ENCODE data around the gene PBX3.
"Not testable (repeated sequence)": the region's sequence is repeated elsewhere in the genome, so short reads cannot be mapped to it uniquely, and the experiment has no call there.

The PBX3 gene

DNA sequence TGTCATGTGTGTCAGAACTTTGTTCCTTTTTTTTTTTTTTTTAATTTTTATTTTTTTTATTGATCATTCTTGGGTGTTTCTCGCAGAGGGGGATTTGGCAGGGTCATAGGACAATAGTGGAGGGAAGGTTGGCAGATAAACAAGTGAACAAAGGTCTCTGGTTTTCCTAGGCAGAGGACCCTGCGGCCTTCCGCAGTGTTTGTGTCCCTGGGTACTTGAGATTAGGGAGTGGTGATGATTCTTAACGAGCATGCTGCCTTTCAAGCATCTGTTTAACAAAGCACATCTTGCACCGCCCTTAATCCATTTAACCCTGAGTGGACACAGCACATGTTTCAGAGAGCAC, 32.0 kb downstream of the PBX3 start:
- not testable (repeated sequence) for DNase-seq

DNA sequence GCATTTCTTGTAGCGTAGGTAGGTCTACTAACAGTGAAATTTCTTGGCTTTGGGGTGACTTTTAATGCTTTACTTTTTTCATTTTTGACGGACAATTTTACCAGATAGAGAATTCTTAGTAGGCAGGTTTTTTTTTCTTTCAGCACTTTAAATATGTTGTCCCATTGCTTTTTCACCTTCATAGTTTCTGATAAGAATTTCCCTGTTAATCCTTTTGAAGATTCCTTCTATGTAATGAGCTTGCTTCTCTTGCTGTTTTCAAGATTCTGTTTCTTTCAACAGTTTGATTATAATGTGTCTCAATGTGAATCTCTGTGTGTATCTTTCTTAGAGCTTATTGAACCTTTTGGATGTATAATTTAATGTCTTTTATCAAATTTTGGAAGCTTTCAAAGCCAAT, 35.5 kb downstream of the PBX3 start:
- no peak for DNase-seq

DNA sequence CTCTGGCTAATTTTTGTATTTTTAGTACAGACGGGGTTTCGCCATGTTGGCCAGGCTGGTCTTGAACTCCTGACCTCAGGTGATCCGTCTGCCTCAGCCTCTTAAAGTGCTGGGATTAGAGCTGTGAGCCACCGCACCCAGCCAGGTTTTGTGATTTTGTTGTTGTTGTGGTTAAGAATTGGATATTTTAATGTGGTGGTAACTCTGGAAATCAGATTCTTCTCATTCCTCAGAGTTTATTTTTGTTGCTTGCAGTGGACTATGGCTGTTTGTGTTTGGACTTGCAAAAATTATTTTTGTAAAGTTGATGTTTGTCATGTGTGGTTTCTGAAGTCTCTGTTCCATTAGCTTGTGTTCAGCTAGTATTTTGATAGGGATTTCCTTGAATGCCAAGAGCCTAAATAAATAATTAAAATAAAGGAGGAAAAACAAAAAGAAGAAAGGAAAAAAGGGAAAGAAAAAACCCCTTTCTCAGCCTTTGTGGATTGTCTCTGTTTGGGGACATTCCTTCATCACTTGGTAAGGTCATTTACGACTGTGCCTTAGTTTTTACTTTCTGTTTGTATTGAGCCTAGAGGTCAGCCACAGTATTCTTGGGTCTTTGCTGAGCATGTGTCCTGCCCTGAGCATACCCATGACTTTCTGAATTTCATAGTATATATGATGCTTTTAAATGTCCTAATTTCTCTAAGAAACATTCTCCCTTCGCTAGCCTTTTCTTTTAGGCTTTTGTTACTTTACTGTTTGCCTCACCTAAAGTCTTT, 37.3 kb downstream of the PBX3 start:
- DNase-seq, result no peak

DNA sequence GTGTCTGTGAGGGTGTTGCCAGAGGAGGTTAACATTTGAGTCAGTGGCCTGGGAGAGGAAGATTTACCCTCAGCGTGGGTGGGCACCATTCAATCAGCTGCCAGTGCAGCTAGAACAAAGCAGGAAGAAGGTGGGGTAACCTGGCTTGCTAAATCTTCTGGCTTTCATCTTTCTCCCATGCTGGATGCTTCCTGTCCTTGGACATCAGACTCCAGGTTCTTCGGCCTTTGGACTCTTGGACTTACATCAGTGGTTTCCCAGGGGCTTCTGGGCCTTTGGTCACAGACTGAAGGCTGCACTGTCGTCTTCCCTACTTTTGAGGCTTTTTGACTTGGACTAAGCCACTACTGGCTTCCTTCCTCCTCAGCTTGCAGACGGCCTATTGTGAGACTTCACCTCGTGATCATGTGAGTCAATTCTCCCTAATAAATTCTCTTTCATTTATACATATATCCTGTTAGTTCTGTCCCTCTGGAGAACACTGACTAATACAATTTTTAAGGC, 38.1 kb downstream of the PBX3 start:
- DNase-seq, result no peak

DNA sequence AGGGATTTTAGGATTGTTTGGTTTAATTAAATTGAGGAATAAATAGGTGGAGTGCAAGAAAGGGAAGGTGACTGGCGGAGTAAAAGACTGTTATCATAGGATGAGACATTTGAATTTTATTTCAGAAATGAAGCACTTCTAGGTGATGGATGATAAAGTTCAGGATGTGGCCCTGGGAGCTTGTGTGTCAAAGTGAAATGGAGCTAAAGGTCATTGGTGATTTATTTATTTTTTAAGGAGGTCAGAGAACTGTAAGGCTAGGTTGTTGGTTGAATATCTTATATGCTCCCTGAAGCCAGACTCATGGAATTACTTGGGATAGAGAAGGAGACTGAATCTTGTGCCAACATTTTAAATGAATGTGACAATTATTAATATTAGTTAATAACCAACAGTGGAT, 40.5 kb downstream of the PBX3 start:
- no peak for DNase-seq

DNA sequence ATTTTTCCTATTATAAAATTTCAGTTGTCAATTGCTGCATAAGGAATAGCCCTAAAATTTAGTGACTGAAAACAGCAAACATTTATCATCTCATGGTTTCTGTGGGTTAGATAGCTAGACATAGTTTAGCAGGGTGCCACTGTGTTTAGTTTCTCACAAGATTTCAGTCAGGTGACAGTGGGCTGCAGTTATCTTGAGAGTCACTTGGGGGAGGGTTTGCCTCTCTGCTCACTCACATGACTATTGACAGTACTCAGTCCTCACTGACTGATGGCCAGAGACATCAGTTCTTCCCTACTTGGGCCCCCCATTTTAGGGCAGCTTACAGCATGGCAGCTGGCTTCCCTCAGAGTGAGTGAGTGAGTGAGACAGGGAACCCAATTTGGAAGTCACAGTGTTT, 42.0 kb downstream of the PBX3 start:
- DNase-seq, result no peak

DNA sequence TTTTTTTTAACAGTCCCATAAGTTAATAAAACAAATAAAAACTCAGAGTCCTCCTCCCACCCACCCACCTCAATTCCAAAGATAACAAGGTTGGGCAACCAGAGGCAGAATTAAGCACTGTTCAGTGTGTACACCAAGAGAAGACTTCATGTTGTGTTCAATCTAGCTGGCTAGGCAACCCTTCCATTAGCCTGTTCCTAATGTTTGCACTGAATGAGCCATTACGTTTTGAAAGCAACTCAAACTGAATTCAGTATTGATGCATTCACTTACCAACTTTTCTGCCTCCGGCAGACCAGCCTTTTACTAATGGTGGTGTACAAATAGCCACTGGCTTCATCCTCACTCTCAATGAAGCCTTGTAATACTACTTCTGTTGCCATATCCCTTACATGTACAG, 47.5 kb downstream of the PBX3 start:
- DNase-seq, result no peak

DNA sequence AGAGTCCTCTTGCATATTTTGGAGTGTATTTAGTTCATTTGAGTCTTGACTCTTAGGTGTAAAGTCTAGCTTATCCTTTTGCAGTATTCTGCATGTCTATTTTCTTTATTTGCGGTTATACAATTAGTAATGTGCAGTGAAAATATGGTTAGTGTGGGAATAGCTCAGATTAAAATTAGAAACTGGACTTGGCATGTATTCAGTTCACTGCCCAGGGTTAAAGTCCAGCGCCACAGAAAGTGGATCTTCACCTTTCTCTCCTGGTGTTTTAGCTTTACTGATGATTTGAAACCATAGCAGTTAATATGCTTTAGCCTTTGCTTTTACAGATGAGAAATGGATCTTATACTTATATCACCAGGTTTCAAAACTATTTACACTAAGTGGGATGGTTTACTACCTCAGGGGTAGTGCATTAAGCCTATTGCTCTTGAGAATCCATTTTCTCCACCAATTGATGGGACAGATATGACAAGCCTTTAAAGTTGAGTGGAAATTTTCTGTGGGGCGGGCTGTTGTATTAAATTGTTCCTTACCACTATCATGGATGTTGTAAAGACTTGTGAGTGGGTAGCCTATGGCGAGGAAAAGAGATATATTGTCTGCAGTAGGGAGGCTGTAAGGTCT, 48.9 kb downstream of the PBX3 start:
- DNase-seq, result no peak

DNA sequence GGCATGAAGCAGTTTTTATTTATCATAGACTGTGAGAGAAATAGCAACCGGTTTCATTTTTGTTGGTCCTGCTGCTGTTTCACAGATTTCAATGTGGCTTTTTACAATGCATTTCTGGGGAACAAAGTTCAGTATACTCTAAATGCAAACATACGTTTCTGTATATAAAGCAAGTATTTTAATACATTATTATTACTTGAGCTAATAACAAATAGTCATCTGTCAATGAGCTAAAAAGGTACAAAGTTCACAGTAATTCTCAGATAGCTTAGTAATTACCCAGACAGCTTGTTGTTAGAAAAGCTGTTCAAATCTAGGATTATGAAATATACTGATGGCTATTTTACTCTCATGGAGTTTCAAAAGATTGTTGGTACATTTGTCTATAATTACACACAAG, 50.8 kb downstream of the PBX3 start:
- no peak for DNase-seq

DNA sequence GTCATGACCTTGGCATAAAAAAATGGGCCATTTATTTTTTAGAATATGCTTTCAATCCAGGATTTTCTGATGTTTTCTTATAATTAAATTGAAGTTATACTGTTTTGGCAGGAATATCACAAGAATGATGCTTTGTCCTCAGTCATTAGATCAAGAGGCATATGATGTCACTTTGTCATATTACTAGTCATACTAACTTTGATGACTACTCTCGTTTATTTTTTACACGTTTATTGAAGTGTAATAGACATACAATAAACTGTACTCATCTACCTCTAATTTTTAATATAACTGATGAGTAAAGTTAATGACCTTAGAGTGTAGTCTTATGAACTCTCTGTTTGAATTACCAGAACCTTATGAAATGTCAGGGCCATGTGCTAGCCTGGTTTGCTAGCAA, 56.4 kb downstream of the PBX3 start:
- no peak for DNase-seq

DNA sequence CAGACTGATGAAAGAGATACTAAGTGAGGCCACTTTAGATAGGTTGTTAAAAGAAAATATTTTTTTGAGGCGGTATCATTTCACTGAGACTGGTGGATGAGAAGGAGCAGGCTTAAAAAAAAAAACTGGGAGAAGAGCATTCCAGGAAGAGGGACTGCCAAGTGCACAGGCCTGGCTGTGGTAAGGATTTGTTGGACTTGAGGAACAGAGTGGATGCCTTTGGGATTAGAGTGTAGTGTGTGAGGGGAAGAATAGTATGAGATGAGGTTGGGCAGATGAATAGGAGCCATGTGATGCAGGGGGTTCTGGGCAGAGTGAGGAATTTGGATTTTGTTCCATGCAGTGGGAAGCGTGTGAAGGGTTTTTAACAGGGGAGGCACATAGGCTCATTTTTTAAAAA, 57.9 kb downstream of the PBX3 start:
- DNase-seq, result no peak

DNA sequence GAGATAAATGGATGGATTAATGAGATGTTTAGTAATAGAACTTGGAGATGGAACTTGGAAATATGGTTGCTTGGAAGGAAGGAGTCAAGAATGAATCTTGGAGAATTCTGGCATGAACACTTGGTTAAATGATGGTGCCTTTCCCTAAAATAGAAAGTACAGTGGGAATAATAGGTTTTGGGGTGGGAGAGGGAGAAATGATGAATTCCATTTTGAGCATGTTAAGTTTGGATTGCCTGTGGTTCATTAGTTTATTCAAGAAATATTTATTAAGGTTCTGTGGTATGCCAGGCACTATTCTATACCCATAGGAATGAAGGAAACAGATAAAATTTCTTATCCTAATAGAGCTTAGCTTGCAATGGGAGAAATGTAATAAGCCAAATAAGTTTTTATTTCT, 58.4 kb downstream of the PBX3 start:
- DNase-seq, result no peak

DNA sequence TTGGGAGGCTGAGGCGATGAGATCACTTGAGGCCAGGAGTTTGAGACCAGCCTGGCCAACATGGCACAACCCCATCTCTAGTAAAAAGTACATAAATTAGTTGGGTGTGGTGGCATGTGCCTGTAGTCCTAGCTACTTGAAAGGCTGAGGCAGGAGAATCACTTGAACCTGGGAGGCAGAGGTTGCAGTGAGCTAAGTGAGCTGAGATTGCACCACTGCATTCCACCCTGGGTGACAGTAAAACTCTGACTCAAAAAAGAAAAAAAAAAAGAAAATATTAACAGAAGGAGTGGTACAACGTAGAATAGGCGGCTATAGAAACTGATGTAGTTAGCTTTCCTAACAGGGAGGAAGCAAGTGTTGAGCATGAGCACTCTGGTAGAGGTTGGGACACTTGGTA, 59.9 kb downstream of the PBX3 start:
- DNase-seq, result no peak

DNA sequence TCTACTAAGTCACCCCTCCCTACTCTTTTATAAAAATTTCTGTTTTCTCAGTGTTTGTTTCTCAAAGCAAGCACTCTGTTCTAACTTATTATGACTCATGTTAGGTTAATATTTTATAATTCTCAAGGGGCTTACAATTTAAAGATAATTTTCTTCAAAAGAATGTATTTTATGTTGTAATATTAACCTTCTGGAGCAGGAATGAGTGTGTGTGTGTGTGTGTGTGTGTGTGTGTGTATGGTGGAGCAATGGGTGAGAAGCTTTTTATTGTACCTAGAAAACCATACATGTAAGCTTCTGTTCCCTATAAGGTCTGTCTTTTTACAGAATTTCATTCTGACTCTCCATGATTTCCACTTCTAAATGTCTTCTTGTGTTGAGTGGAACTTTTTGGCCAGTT, 63.0 kb downstream of the PBX3 start:
- no peak for DNase-seq

DNA sequence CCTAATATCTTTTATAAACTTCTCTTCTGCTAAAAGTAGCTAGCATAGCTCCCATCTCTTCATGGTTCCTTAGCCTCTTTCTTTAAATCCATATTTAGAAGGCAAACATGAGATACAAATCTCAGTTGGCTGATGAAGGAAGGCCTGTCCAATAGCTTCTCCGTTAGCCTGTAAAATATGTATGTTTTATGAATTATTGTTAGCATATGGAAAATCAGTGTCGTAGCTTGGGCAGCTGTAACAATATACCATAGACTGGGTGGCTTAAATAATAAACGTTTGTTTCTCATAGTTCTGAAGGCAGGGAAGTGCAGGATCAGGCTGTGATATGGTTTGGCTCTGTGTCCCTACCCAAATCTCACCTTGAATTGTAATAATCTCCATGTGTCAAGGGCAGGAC, 63.8 kb downstream of the PBX3 start:
- DNase-seq, result no peak

DNA sequence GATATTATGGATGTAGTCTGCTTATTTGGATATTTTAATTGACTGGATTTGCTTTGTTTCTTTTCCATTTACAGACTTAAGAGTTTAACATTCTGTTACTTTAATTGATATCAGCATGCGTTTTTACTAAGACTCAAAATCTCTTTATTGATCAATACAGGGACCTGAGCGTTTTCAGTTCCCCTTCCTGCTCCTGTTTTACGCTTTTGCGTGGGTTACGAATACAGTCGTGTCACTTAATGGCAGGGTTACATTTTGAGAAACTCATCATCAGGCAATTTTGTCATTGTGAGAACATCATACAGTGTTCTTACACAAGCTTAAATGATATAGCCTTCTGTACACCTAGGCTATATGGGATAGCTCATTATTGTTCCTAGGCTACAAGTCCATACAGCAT, 65.2 kb downstream of the PBX3 start:
- no peak for DNase-seq

DNA sequence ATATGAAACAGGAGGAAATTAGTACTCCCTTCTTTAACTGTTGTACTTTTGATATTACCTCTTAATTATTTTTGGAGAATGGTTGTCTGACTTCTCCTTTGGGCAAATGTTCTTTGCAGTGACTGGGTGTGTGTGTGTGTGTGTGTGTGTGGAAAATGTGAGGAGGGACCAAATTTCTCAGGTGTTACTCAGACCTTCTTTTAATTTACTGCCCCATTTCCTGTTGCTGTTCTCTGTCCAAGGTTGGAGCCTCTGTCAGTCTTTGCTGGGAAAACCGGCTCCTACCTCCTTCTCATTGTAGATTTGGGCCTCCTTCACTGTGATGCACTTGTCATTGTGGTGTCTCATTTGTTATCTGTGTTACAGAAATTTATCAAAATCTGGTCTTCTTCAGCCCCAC, 68.4 kb downstream of the PBX3 start:
- no peak for DNase-seq

DNA sequence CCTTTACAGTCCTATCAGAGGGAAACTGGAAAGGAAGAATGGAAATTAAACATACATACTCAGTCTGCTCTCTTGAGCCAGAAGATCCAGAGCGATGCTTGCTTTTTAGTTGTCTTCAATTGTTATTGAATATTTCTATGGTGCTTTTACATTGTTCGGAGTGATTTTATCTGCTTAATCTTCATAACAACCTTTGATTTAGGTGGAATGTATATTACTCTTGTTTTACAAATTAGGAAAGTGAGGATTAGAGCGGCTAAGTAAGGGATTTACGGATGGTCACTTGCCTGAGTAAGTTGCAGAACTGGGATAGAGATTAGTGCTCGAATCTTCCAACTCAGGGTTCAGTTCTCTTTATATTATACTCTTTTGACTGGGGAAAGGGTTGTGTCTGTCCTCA, 69.1 kb downstream of the PBX3 start:
- no peak for DNase-seq

DNA sequence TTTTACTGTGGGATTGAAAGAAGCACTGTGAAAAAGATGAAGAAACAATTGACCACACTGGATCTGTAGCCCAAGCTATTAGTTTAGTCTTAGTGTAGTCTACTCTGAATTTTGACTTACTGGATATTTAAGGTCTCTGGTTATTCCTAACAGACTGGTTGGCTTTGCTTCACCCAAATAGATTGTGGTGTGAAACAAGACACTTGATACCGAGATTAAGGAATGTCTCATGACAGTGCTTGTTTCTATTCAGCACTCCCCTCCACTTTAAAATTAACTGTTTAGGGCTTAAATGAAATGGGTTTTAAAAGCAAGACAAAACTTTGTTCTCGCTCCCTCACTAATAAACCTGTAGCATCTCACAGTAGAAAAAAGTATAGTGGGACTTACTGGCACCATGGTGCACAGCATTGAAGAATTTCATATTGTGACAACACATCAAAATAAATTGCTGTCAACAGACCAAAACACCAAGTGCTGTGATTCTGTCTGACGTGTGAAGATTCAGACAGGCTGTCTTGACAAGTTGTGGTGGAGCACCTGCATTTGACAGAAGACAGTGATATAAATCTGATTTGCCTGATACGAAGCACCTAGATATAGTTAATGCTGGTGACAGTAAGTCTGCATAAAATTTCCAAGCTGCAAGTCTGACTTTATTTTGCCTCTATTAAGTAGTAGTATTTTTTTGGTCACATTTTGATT, 73.1 kb downstream of the PBX3 start:
- no peak for DNase-seq

DNA sequence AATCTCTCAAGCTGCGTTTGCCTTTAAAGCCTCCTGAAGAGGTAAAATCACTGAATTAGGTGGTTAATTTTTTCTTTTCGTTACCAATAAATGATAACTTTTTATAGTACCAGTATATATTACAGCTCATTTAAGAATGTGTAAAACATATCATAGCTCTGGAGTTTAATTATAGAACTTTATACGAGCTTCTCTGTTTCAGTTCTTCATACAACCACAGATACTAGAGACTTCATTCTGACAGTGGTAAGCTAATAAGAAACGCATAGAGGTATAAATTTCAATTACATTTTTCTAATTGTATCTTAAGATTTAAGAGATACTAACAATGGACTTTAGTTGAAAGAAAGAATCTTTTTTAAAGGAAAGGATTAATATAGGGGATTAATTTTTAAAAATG, 73.9 kb downstream of the PBX3 start:
- DNase-seq, result no peak

DNA sequence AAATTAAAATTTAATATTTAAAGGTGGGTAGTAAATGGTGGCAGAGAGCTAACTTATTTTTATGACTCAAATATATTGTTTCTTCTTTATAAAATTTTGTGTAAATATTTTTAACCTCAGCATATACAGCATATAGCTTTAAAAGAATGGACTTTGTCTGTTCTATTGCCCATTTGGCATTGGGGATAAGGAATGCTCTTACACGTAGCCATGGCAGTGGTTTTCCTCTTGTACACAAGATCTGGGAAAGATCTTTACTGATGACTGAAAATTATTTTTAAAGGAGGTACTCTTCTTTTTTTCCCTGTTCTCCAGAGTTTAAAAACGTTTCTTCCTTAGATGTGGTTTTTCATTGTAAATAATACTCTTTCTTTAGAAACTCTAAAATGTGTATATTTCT, 75.0 kb downstream of the PBX3 start:
- DNase-seq, result no peak

DNA sequence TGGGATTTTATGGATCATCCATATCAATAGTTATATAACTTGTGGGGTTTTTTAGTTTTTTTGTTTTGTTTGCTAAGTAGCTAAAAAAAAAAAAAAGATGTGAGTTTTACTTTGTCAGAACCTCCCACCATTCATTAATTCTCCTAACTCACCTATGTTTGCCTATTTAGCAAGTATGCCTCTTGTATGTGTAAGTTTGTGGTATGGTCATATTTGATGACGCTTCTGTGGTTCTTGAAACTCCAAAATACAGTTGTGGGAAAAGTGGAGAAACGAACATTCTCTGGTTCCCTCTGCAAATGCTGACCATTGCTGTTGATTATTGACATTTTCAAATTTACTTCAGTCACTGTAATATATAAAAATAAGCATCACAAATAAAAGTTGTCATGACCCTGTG, 75.7 kb downstream of the PBX3 start:
- no peak for DNase-seq

DNA sequence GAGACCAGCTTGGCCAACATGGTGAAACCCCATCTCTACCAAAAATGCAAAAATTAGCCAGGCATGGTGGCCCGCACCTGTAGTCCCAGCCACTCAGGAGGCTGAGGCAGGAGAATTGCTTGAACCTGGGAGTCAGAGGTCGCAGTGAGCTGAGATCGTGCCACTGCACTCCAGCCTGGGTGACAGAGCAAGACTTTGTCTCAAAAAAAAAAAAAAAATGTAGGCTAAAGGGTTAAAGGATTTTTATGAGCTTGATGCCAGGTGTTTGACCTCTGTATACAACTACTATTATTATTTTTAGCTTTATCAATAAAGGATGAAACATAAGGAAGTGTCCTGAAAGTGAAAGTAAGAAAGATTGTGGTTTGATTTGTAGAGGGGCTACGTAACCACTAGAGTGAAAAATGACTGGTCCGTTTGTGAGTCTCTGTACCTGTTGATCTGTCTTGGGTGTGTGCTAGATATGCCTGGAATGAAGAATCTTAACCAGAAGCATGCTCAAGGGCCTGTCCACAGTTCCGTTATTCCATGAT, 76.8 kb downstream of the PBX3 start:
- DNase-seq, result not testable (repeated sequence)

DNA sequence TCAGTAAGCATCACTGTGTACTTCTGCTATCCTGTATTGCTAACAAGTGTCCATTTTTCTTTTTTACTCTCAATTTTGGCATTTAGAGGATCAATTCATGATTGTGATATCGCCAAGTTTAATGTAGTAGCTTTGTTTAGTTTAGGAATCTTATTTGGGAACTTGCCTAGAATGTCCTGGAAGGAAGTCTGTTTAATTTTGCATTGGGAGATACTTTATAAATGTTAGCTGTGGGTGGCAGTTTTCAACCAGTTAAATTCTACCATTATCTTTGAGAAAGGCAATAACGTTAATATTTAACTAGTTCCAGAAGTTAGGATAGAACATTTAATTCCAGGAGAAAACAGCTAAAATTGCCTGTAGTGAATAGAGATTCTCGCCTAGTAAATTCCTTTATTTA, 78.6 kb downstream of the PBX3 start:
- no peak for DNase-seq

Data from stimulated activated naive CD4-positive, alpha-beta T cell treated with Interleukin-2 at 50 U/mL for 16 hours (primary cell).